ENCODE data around the gene CDH6.

Gene CDH6

GRCh38 chr5:31157720-31158119 is 35.8 kb upstream of the CDH6 start:
- no peaks in the 10 kb centered on the region for H3K79me1 ChIP-seq (ENCODE audit: low read length)
- no peak for DNase-seq
- H2BK15ac ChIP-seq (replicated peaks; ENCODE audit: low read depth) = no peak overlapping the region
- H3K79me2 ChIP-seq (ENCODE audit: control insufficient read depth, insufficient read depth, low read length) = no peaks in the 10 kb centered on the region
- H4K5ac ChIP-seq (ENCODE audit: low read length) = no peak overlapping the region
- H3K4ac ChIP-seq (ENCODE audit: low read depth, low read length) = no peak overlapping the region
- H3K27me3 ChIP-seq (ENCODE audit: insufficient read depth, low read length, poor library complexity) = no peaks in the 10 kb centered on the region
- no peak overlapping the region for H2BK5ac ChIP-seq (ENCODE audit: low read length)
- no peaks in the 10 kb centered on the region for H3K4me1 ChIP-seq (ENCODE audit: control insufficient read depth, low read depth, low read length)
- no peak overlapping the region for H3K56ac ChIP-seq (ENCODE audit: low read length)
- no peak overlapping the region for H3K4me2 ChIP-seq (ENCODE audit: low read length)
- H2AK5ac ChIP-seq (ENCODE audit: low read length) = no peak overlapping the region
- no peaks in the 10 kb centered on the region for H3K36me3 ChIP-seq (ENCODE audit: control insufficient read depth, insufficient read depth, low read length)
- H3K18ac ChIP-seq (ENCODE audit: low read length) = no peak overlapping the region
- H3K4me3 ChIP-seq (ENCODE audit: low read length) = no peak overlapping the region
- no peak overlapping the region for H2BK120ac ChIP-seq (ENCODE audit: low read depth, low read length)
- no CpG with 5 or more reads among the region's 5 CpGs for WGBS (ENCODE audit: extremely low coverage, insufficient coverage, low lambda C conversion rate)
- H3K27ac ChIP-seq (ENCODE audit: low read depth, low read length) = no peak overlapping the region
- no peak overlapping the region for H3K23ac ChIP-seq (ENCODE audit: low read length)
- no peak overlapping the region for H3K9ac ChIP-seq (ENCODE audit: low read length)
- no peak overlapping the region for H4K8ac ChIP-seq (ENCODE audit: low read depth, low read length)

DNA sequence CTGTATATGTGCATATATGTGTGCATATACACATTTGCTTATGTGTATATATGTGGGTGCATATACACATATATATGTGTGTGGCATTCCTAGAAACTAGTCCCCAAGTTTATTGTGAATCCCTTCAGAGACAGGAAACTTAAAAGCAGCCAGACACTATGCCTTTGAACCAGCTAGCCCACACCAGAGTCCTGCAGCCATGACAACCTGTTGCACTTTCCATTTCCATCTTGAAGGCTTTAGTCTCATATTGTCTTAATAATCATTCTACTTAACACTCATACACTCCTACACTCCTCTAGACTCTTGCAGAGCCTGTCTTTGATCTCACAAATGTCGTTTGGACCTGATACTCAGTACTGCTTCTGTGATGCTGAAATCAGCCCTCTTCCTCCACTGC is 34.8 kb upstream of the CDH6 start:
- Histone ChIP-seq H3K4me3 (ENCODE audit: low read length) (no peak overlapping the region), H3K4ac (ENCODE audit: low read depth, low read length) (no peak overlapping the region), H2BK120ac (ENCODE audit: low read depth, low read length) (no peak overlapping the region), H3K27ac (ENCODE audit: low read depth, low read length) (no peak overlapping the region), H3K4me2 (ENCODE audit: low read length) (no peak overlapping the region), H3K79me2 (ENCODE audit: control insufficient read depth, insufficient read depth, low read length) (no peaks in the 10 kb centered on the region), H3K56ac (ENCODE audit: low read length) (no peak overlapping the region), H3K9ac (ENCODE audit: low read length) (no peak overlapping the region), H3K36me3 (ENCODE audit: control insufficient read depth, insufficient read depth, low read length) (no peaks in the 10 kb centered on the region), H3K18ac (ENCODE audit: low read length) (no peak overlapping the region), H3K23ac (ENCODE audit: low read length) (no peak overlapping the region), H2BK15ac (replicated peaks; ENCODE audit: low read depth) (no peak overlapping the region), H2AK5ac (ENCODE audit: low read length) (no peak overlapping the region), H3K27me3 (ENCODE audit: insufficient read depth, low read length, poor library complexity) (no peaks in the 10 kb centered on the region), H4K8ac (ENCODE audit: low read depth, low read length) (no peak overlapping the region), H2BK5ac (ENCODE audit: low read length) (no peak overlapping the region), H3K79me1 (ENCODE audit: low read length) (no peaks in the 10 kb centered on the region), H4K5ac (ENCODE audit: low read length) (no peak overlapping the region), H3K4me1 (ENCODE audit: control insufficient read depth, low read depth, low read length) (no peaks in the 10 kb centered on the region)
- WGBS (ENCODE audit: extremely low coverage, insufficient coverage, low lambda C conversion rate) = no CpG with 5 or more reads among the region's 1 CpG
- no peak for DNase-seq

DNA sequence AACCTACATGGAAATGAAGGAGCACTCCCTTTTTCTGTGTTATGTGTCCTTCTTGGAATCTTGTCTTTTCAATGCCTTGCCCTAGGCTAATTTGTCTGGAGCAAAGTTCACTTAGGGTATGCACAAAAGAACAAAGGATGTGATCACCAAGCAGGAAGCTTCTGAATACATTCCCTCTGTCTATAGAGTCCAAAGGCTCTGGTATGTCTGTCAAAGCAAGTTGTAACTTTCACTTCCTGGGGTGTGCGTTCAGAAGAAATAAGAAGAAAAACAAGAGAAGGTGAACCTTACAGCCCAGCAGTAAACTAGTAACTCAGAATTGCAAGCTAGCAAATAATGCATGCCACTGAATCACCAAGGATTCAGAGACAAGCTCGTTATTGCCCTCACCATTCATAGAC is 31.7 kb upstream of the CDH6 start:
- H3K4ac ChIP-seq (ENCODE audit: low read depth, low read length) = no peak overlapping the region
- H3K56ac ChIP-seq (ENCODE audit: low read length) = no peak overlapping the region
- no peak overlapping the region for H3K27ac ChIP-seq (ENCODE audit: low read depth, low read length)
- H3K36me3 ChIP-seq (ENCODE audit: control insufficient read depth, insufficient read depth, low read length) = no peaks in the 10 kb centered on the region
- peak; percentile 73 for DNase-seq
- no peak overlapping the region for H3K23ac ChIP-seq (ENCODE audit: low read length)
- H3K27me3 ChIP-seq (ENCODE audit: insufficient read depth, low read length, poor library complexity) = no peaks in the 10 kb centered on the region
- H3K4me1 ChIP-seq (ENCODE audit: control insufficient read depth, low read depth, low read length) = no peaks in the 10 kb centered on the region
- no peak overlapping the region for H3K9ac ChIP-seq (ENCODE audit: low read length)
- H2BK15ac ChIP-seq (replicated peaks; ENCODE audit: low read depth) = no peak overlapping the region
- no peak overlapping the region for H4K5ac ChIP-seq (ENCODE audit: low read length)
- no peaks in the 10 kb centered on the region for H3K79me2 ChIP-seq (ENCODE audit: control insufficient read depth, insufficient read depth, low read length)
- H2AK5ac ChIP-seq (ENCODE audit: low read length) = no peak overlapping the region
- H4K8ac ChIP-seq (ENCODE audit: low read depth, low read length) = no peak overlapping the region
- whole genome bisulfite sequencing (ENCODE audit: extremely low coverage, insufficient coverage, low lambda C conversion rate) = no CpG with 5 or more reads among the region's 2 CpGs
- no peak overlapping the region for H3K4me3 ChIP-seq (ENCODE audit: low read length)
- no peaks in the 10 kb centered on the region for H3K79me1 ChIP-seq (ENCODE audit: low read length)
- H3K18ac ChIP-seq (ENCODE audit: low read length) = no peak overlapping the region
- no peak overlapping the region for H2BK5ac ChIP-seq (ENCODE audit: low read length)
- H3K4me2 ChIP-seq (ENCODE audit: low read length) = no peak overlapping the region
- no peak overlapping the region for H2BK120ac ChIP-seq (ENCODE audit: low read depth, low read length)

DNA sequence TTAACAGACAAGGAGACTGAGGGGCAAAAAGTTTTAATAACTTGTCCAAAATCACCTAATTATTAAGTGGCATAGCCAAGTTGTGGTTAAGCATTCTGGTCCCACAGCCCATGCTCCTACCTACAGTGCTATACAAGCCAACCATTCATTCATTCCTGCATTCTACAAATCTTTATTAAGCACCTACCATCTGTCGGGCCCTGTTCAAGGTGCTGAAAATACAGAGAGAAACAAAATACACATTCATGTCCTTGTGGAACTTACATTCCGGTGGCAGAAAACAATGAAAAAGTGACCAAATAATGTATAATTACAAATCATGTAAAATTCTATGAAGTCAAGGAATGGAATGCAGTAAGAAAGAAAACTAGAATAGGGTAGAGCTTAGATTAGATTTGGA is 27.8 kb upstream of the CDH6 start:
- Histone ChIP-seq H4K8ac (ENCODE audit: low read depth, low read length) (no peak overlapping the region), H3K27me3 (ENCODE audit: insufficient read depth, low read length, poor library complexity) (no peaks in the 10 kb centered on the region), H3K23ac (ENCODE audit: low read length) (no peak overlapping the region), H3K4ac (ENCODE audit: low read depth, low read length) (no peak overlapping the region), H4K5ac (ENCODE audit: low read length) (no peak overlapping the region), H3K79me1 (ENCODE audit: low read length) (no peaks in the 10 kb centered on the region), H2BK120ac (ENCODE audit: low read depth, low read length) (no peak overlapping the region), H2BK5ac (ENCODE audit: low read length) (no peak overlapping the region), H3K4me1 (ENCODE audit: control insufficient read depth, low read depth, low read length) (no peaks in the 10 kb centered on the region), H3K36me3 (ENCODE audit: control insufficient read depth, insufficient read depth, low read length) (no peaks in the 10 kb centered on the region), H3K79me2 (ENCODE audit: control insufficient read depth, insufficient read depth, low read length) (no peaks in the 10 kb centered on the region), H3K4me2 (ENCODE audit: low read length) (no peak overlapping the region), H3K56ac (ENCODE audit: low read length) (no peak overlapping the region), H3K4me3 (ENCODE audit: low read length) (no peak overlapping the region), H3K18ac (ENCODE audit: low read length) (no peak overlapping the region), H2AK5ac (ENCODE audit: low read length) (no peak overlapping the region), H3K27ac (ENCODE audit: low read depth, low read length) (no peak overlapping the region), H2BK15ac (replicated peaks; ENCODE audit: low read depth) (no peak overlapping the region), H3K9ac (ENCODE audit: low read length) (no peak overlapping the region)
- no CpG with 5 or more reads among the region's 2 CpGs for WGBS (ENCODE audit: extremely low coverage, insufficient coverage, low lambda C conversion rate)
- no peak for DNase-seq

DNA sequence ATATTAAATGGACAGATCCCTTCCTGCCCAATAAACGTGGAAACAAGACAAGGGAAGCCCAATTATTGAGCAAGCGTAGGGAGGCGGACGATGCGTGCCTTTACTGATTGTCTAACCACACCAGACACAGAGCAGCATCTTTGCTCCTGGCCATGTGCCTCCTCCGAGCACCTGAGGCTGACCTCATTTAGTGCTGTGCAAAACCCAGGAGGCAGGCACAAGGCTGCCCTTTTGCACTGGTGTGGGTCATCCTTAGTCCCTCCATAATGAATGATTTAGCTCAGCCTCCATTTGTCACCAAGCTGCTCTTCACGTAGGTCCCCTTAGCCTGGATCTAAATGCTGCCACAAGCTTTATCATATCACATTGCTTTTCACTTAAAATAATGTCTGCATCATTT is 24.1 kb upstream of the CDH6 start:
- WGBS (ENCODE audit: extremely low coverage, insufficient coverage, low lambda C conversion rate) = no CpG with 5 or more reads among the region's 7 CpGs
- no peaks in the 10 kb centered on the region for H3K4me1 ChIP-seq (ENCODE audit: control insufficient read depth, low read depth, low read length)

DNA sequence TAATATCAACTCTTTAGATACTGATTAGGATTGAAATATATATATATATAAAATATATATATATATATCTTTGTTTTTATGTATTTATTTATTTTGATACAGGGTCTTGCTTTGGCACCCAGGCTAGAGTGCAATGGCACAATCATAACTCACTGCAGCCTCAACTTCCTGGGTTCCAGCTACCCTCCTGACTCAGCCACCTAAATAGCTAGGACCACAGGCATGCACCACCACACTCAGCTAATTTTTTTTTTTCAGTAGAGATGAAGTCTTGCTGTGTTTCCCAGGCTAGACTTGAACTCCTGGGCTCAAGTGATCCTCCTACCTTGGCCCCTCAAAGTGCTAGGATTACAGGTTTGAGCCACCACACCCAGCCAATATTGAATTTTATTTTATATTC is 20.6 kb upstream of the CDH6 start:
- Histone ChIP-seq H4K8ac (ENCODE audit: low read depth, low read length) (no peak overlapping the region), H3K18ac (ENCODE audit: low read length) (no peak overlapping the region), H3K56ac (ENCODE audit: low read length) (no peak overlapping the region)

More for the DNA sequence above, 24.1 kb upstream of the CDH6 start:
- Histone ChIP-seq H3K4me3 (ENCODE audit: low read length) (no peak overlapping the region), H2BK120ac (ENCODE audit: low read depth, low read length) (no peak overlapping the region), H3K36me3 (ENCODE audit: control insufficient read depth, insufficient read depth, low read length) (no peaks in the 10 kb centered on the region), H2BK15ac (replicated peaks; ENCODE audit: low read depth) (no peak overlapping the region), H3K56ac (ENCODE audit: low read length) (no peak overlapping the region), H3K4ac (ENCODE audit: low read depth, low read length) (no peak overlapping the region), H3K79me1 (ENCODE audit: low read length) (no peaks in the 10 kb centered on the region), H3K4me2 (ENCODE audit: low read length) (no peak overlapping the region), H3K79me2 (ENCODE audit: control insufficient read depth, insufficient read depth, low read length) (no peaks in the 10 kb centered on the region), H3K18ac (ENCODE audit: low read length) (no peak overlapping the region), H4K5ac (ENCODE audit: low read length) (no peak overlapping the region), H3K27me3 (ENCODE audit: insufficient read depth, low read length, poor library complexity) (no peaks in the 10 kb centered on the region), H3K23ac (ENCODE audit: low read length) (no peak overlapping the region), H4K8ac (ENCODE audit: low read depth, low read length) (no peak overlapping the region), H3K27ac (ENCODE audit: low read depth, low read length) (no peak overlapping the region), H2BK5ac (ENCODE audit: low read length) (no peak overlapping the region), H3K9ac (ENCODE audit: low read length) (no peak overlapping the region), H2AK5ac (ENCODE audit: low read length) (no peak overlapping the region)
- no peak for DNase-seq

More for the DNA sequence above, 20.6 kb upstream of the CDH6 start:
- H3K4me3 ChIP-seq (ENCODE audit: low read length) = no peak overlapping the region
- H3K79me1 ChIP-seq (ENCODE audit: low read length) = no peaks in the 10 kb centered on the region
- H3K36me3 ChIP-seq (ENCODE audit: control insufficient read depth, insufficient read depth, low read length) = no peaks in the 10 kb centered on the region
- H3K23ac ChIP-seq (ENCODE audit: low read length) = no peak overlapping the region
- no peak overlapping the region for H4K5ac ChIP-seq (ENCODE audit: low read length)
- H2BK5ac ChIP-seq (ENCODE audit: low read length) = no peak overlapping the region
- no peak overlapping the region for H3K4ac ChIP-seq (ENCODE audit: low read depth, low read length)
- no peak for DNase-seq
- H3K9ac ChIP-seq (ENCODE audit: low read length) = no peak overlapping the region
- H3K4me2 ChIP-seq (ENCODE audit: low read length) = no peak overlapping the region
- no peaks in the 10 kb centered on the region for H3K27me3 ChIP-seq (ENCODE audit: insufficient read depth, low read length, poor library complexity)
- H3K4me1 ChIP-seq (ENCODE audit: control insufficient read depth, low read depth, low read length) = no peaks in the 10 kb centered on the region
- H2BK120ac ChIP-seq (ENCODE audit: low read depth, low read length) = no peak overlapping the region
- no peak overlapping the region for H2AK5ac ChIP-seq (ENCODE audit: low read length)
- no peak overlapping the region for H3K27ac ChIP-seq (ENCODE audit: low read depth, low read length)
- H3K79me2 ChIP-seq (ENCODE audit: control insufficient read depth, insufficient read depth, low read length) = no peaks in the 10 kb centered on the region
- H2BK15ac ChIP-seq (replicated peaks; ENCODE audit: low read depth) = no peak overlapping the region

Measured in mesendoderm (in vitro differentiated cells).